ENCODE results near the gene SORCS1. TPM values are rescaled to one million over a fixed set of nuclear protein-coding genes. Genes with fewer than 3 reads are reported as not detected.

Gene SORCS1
- total and polyA plus RNA-seq, 2 experiments from 2014 or later: 2.9 to 8.9 TPM

- no peak for TF ChIP-seq ZNF462 (CRISPR knock-in tag; IDR thresholded peaks at IDR 0.05)
These were observed 527.6 kb downstream of the SORCS1 start (continued) for GRCh38 chr10:106636766-106637491.

- Mint-ChIP-seq H3K4me1 (no peaks in the 10 kb centered on the region), H3K27ac (0 out of 2 replicates have a peak overlapping the region, but pooled peaks have one; percentile 66), H3K36me3 (ENCODE audit: low read depth) (no peaks in the 10 kb centered on the region), H3K9me3 (no peaks in the 10 kb centered on the region), H3K27me3 (ENCODE audit: insufficient read depth, low read depth, poor library complexity) (peaks cover 2% of the 10 kb centered on the region), H3K4me3 (no peak overlapping the region)
- no peaks in the 10 kb centered on the region for H3K27me3 ChIP-seq (ENCODE audit: insufficient read depth)
- H3F3A ChIP-seq (replicated peaks; ENCODE audit: low read depth): no peaks in the 10 kb centered on the region
- ATAC-seq (no peak), DNase-seq (ENCODE audit: low spot score) (no peak)
- H3K4me3 ChIP-seq: no peak overlapping the region
- H3K4me2 ChIP-seq: no peak overlapping the region
- H3K27ac ChIP-seq (ENCODE audit: low read depth): no peak overlapping the region
- no peaks in the 10 kb centered on the region for H3K4me1 ChIP-seq (ENCODE audit: insufficient read depth)
- no peaks in the 10 kb centered on the region for H3K9me2 ChIP-seq (ENCODE audit: insufficient read depth)
- H2AFZ ChIP-seq: peak overlapping the region; percentile 52; the same call in 1 of the 2 replicates
- H3K79me2 ChIP-seq (replicated peaks; ENCODE audit: insufficient read depth): no peaks in the 10 kb centered on the region
- H4K20me1 ChIP-seq (replicated peaks; ENCODE audit: insufficient read depth): no peaks in the 10 kb centered on the region
- no peaks in the 10 kb centered on the region for H3K36me3 ChIP-seq (ENCODE audit: insufficient read depth)
- TF ChIP-seq, protein P1, sequence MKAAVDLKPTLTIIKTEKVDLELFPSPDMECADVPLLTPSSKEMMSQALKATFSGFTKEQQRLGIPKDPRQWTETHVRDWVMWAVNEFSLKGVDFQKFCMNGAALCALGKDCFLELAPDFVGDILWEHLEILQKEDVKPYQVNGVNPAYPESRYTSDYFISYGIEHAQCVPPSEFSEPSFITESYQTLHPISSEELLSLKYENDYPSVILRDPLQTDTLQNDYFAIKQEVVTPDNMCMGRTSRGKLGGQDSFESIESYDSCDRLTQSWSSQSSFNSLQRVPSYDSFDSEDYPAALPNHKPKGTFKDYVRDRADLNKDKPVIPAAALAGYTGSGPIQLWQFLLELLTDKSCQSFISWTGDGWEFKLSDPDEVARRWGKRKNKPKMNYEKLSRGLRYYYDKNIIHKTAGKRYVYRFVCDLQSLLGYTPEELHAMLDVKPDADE (IDR thresholded peaks at IDR 0.05): no peak
- TF ChIP-seq ZNF462 (CRISPR knock-in tag; IDR thresholded peaks at IDR 0.05) (no peak), EZH2phosphoT487 (IDR thresholded peaks at IDR 0.05; ENCODE audit: unreplicated experiment) (no peak), NANOG (IDR thresholded peaks at IDR 0.05; ENCODE audit: borderline replicate concordance) (no peak)
These were observed 528.6 kb downstream of the SORCS1 start for GRCh38 chr10:106635947-106636346.

Measured in GM23338 (cell line).